Inflammatory macrophage treated with lipopolysaccharide for 1 hour (primary cell): ENCODE results near the gene FA2H.
"Not testable (repeated sequence)": the region's sequence is repeated elsewhere in the genome, so short reads cannot be mapped to it uniquely, and the experiment has no call there.

ENCODE experiments used
- DNase-seq, 2 donors: peaks; one replicate each; pipeline ENCODE4 v3.0.0-alpha.2; 2020 to 2022

The FA2H gene

DNA sequence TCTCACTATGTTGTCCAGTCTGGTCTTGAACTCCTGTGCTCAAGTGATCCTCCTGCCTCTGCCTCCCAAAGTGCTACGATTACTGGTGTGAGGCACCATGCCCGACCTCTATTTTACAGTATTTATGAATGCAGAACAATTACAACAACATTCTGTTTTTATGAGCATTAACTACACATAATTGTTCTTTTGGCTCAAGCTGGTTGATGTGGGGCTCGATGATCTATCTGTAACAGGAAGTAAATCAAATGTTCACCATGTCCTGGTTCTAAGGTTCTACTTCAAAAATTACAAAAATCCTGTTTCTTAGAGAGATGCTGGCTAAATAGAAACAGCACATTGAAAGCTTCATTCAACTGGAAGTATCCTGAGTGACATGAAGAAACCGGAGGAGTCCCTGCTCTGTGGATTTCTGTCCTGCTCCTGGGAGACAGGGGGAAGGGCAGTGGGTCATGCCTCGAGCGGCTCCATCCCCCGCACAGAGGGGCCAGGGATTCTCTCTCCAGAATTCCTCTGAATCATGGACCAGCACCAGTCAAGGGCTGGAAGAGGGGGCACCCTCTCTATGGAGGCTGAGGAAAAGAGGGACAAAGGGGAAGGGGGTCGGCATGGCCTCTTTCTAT is 31.5 kb downstream of the FA2H start:
- no peak for DNase-seq

DNA sequence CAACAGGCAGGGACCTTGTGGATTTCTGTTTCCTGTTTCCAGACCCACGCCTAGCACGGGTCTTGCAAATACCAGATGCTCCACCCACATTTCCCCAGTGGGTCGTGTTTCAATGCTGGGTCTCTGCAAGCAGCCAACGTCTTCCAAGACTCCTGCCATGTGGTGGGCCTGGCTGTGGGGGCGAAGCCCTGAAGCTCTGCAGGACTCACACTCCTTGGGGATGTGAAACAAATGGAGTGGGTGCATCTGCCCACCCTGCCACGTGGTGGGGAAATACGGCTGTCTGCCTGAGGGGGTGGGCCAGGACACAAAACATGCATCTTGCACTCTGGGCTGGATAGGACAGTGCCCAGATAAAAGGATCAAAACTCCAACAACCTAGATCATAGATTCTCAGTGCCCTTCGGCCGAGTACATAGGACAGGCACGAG is 32.6 kb downstream of the FA2H start:
- DNase-seq = peak; percentile 66 to 99

DNA sequence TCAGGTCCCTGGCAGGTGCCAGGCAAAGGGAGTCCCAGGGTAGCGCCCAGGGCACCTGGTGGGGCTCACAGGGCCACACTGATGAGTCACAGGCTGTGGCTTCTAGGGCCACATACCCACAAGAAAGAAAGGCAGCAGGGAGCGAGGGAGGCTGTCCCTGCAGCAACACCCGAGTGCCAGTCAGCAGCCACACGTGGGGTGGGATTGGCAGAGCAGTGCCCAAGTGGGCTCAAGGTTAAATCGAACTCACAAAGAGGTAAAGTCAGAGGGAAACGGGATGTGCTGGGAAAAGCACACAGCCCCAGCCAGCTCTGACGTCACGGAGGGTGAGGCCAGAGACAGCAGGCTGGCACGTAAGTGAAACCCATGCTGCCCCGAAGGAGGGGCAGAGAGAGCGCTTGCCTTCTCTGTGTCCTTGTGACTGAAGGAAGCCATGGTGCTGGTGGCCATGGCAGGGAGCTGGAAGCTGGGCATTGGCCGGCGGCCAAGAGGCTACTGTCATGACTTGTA is 33.8 kb downstream of the FA2H start:
- DNase-seq = peak in 1 of 2 donors; percentile 25

DNA sequence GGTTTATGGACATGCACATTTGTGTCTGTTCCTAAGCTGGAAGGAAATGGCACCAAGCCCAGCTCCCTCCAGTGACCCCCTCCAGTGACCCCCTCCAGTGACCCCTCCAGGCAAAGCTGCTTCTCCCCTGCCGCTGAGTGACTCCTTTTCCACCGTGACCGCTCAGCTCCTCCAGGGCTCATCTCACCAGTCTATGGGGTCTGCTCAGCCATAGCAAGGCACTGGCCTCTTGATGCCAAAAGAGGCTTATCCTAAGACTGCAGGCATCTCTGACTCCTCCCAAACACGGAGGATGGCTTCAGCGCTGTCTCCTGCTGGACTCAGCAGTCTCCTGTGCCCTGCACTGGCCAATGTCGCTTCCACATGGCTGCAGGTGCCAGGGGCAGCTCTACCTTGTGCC is 35.3 kb downstream of the FA2H start:
- no peak for DNase-seq

DNA sequence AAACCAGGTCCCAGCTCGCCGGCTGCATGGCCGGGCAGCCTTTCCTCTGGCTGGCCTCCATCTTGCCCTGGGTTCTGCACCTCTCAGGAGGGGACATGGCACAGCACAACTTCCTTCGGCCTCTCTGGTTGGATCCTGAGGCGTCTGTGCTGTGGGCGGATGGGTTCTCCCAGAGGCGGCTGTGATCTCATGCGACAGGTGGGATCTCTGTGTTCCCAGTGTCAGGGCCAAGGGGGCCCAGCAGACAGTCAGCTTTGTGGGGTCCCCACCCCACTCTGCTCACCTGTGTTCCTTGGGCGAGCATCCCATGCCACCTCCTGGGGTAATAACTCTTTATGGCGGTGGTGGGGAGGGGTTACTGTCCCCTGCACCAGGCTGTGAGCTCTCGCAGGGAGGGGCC is 35.8 kb downstream of the FA2H start:
- no peak for DNase-seq

DNA sequence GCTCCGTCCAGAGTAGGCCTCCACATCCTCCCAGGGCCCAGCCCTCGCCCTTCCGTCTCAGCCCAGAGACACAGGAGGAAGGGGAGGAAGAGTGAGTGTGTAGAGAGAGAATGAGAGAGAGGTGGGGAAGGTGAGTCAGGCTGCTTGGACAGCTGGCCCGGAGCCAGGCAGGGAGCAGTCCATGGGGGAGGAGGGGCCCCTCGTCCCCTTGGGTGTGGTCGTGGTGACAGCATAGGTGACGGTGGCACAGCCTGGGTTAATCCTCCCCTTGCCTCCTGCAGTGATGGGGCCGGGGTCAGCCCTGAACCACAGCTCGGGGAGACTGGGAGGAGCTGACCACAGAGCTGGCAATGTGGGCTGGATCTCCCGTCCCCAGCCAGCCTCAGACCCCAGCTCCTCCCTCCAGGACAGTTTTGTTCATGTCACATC is 36.5 kb downstream of the FA2H start:
- DNase-seq = no peak

DNA sequence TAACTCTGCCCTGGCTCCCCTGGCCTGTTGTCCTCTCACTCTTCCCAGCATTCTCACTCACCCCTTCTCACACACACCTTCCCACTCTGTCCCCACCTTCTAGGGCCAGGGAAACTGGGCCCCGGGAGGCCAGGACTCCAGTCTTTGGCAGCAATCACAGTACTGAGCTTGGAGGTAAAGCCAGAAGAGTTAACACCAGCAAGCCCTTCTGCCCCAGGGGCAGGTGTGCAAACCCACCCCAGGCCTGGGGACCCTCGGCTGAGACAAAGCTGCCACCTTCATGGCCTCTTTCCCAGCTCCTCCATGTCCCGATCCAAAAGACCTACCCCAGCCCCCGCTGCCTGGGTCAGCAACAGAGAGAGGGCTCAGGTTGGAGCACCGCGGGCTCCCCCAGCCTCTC is 37.1 kb downstream of the FA2H start:
- DNase-seq = no peak

DNA sequence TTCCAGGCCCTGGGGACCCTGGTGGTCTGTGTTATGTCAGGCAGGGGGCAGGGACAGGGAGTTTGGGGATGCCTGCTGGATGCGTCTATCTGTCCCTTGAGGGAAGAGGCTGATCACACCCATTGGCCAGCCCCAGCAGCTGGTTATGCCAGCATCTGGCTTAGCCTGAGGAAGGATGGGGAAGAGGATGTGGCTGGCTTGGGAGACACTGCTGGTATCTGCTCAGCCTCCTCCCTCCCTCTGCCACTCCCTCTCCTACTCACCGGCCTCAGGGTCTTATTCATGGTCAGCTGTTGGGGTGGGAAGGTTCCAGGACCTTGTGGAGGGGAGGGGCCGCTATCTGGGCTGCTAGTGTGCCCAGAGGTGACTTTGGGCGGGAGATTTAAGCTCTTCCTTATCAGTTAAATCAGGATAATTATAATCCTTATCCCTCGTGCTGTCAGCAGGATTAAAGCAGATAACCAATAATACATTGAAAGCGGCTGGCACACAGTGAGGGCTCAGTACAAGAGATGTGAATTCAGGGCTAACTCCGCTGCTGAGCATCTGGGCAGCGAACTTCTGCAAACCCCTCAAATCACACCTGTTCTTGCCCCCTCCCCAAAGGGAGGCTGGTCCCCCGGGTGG is 38.0 kb downstream of the FA2H start:
- peak in 1 of 2 donors; percentile 37 for DNase-seq

DNA sequence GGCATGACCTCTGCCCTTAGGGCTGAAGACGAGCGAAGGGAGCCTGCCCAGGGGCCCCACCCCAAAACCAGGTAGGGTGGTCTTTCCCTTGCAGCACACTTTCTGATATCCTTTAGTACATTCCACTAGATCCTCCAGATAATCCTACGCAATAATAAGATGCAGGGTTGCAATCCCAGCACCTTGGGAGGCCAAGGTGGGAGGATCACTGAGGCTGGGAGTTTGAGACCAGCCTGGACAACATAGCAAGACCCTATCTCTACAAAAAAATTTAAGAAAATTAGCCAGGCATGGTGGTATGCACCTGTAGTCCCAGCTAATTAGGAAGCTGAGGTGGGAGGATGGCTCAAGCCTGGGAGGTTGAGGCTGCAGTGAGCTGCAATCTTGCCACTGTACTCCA is 39.1 kb downstream of the FA2H start:
- DNase-seq = no peak

DNA sequence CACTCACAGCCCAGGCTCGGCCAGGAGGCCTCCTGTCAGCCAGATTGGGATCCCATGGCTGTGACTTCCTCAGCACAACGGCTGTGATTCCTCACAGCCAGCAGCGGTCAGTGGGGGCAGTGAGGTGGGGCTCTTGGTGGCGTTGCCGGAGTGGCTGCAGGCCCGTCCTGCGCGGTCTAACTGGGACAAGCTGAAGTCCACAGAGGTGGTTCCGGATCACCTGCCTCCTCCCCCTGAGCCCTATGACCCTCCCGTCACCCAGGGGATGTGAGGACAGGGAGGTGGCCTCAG is 39.5 kb downstream of the FA2H start:
- DNase-seq = no peak

DNA sequence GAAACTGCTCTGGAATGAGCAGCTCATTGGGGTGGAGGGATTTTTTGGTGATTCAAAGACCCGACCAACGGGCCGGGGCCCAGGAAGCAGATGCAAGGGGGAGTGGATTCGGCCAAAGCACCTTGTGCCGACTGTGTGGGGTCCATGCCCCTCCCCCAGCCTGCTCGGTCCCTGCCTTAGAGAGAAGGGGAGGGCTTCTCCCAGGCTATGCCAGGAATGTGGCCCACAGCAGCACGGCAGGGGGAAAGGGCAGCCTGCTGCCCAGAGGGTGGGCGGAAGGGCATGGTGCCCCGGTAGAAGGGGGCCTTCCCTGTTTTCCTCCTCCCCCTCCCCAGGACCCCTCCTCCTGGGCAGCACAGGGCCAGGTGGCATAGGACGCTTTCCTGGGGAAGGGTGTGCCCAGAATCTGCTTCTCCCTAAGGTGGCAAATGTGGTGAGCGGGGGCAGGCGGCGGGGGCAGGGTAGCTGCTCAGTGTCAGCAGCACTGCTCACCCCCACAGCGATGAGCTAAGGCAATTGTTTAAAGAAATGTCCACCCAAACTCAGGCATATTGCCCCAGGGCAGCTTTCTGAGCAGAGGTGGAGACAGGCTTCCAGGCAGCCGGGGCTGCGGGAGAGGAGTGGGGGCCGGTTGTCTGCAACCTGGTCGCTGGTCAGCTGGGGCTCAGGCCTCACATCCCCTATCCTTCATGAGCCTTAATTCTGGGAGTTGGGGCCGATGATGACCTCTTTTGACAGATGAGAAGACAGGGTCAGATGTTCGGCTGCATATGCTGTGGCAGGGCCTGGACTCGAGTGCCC is 40.1 kb downstream of the FA2H start:
- DNase-seq = no peak

DNA sequence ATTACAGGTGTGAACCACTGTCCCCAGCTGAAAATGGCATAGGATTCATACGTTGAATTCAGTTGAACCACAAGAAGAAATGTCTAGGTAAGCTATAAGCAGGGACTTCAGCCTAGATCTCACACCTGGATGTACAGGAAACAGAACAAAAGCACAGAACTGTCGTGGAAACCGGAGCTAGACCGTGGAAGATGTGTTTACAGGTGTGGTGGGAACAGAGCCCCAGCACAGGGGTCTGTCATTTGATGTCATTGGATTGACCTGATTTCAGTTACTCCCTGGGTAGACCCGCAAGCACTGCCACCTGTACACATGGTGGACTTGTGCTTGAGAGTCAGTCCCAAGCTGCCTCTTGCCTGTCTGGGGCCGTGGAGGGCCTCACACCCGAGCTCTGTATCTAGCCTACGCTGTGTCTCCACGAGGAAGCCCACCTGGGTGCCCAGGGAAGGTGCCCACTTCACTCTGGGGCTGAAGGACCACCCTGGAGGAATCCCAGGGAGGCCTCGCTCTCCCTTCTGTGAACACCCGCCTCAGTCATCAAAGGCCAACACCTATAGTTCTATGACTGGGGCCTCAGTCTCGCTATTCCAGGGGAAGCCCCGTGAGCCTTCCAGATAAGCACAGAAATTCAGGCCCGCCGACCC is 41.8 kb downstream of the FA2H start:
- DNase-seq = no peak

DNA sequence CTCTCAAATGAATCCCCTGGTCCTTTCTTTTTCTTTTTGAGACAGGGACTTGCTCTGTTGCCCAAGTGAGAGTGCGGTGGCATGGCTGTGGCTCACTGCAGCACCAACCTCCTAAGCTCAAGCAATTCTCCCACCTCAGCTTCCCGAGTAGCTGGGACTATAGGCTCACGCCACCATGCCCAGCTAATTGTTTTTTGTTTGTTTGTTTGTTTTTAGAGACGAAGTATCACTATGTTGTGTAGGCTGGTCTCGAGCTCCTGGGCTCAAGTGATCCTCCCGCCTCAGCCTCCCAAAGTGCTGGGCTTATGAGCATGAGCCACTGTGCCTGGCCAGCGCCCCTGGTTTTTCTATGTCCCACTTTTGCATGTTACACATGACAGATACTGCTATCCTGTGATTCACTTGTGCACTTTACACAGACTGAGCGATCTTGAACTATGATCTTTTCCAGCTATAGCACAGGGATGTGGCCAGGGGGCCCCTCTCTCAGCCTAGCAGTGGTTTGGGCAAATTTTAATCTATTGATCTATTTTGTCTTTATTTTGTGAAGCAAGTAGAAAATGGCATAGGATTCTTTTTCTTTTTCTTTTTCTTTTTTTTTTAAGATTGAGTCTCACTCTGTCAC is 42.7 kb downstream of the FA2H start:
- no peak for DNase-seq

DNA sequence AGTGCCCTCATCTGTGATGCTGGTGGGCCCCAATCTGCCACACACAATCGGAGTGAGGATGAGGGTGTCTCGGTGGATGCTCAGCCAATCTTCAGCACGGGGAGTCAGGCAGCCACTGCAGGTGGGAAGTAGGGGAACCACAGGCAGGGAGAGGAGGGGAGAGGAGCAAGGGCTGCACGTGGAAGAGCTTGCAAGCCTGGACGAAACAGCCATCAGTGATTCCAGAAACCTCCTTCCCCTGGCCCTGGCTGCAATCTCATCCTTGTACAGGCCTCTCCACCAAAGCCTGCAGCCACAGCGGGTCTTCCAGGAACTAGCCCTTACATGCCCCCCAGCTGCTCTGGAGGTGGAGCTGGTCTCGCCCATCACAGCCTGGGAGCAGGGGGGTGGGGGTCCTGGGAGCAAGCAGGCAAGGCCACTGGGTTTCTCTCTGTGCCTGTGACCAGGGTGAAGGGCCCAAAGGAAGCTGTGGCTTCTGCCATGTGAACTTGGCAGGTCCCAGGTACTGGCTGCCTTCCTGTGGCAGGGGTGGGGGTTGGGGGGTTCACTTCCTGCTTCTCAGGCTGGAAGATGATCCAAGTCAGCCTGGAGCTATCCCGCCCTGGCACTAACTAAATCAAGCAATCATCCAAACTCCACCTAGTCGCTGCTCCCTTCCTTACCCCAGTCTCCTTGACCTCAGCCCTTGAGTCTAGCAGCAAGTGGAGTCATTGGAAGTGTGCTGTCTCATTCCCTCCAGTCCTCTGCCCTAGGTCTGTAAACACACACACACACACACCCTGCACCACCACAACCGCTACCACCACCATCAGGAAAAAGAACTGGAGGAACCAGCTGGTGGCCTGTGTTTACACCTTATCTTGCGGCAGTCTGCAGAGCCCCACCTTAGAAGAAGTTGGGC is 44.6 kb downstream of the FA2H start:
- no peak for DNase-seq

DNA sequence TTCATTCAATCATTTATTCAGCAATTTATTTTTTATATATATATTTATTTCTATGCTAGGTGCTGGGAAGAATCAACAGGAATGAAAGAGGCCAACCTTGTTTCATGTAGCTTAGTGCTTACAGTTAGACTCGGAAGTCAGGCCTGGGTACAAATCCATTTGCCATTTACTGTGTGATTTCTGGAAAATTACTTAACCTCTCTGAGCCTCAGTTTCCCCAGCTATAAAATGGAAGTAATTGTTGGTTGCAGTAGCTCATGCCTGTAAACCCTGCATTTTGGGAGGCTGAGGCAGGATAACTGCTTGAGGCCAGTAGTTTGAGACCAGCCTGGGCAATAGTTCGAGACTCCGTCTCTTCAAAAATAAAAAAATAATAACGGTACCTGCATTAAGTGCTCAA is 46.7 kb downstream of the FA2H start:
- no peak for DNase-seq

DNA sequence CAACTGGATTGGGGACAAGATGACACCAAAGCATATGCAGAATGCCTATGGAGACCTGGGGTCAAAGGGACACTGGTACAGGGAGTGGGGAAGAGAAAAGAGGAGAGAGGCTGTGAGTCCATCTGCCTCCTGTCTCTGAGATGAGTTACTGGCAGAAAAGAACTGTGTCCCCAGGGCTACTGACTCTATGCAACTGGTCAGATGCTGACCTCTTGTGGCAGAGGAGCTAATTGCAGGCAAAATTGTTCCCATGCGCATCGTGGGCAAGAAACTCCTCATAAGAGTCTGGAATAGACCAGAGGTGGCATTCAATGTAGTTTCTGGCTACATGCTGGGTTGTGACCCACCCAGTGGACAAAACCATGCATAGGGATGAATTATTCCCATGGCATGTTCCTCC is 47.9 kb downstream of the FA2H start:
- peak; percentile 54 to 96 for DNase-seq

DNA sequence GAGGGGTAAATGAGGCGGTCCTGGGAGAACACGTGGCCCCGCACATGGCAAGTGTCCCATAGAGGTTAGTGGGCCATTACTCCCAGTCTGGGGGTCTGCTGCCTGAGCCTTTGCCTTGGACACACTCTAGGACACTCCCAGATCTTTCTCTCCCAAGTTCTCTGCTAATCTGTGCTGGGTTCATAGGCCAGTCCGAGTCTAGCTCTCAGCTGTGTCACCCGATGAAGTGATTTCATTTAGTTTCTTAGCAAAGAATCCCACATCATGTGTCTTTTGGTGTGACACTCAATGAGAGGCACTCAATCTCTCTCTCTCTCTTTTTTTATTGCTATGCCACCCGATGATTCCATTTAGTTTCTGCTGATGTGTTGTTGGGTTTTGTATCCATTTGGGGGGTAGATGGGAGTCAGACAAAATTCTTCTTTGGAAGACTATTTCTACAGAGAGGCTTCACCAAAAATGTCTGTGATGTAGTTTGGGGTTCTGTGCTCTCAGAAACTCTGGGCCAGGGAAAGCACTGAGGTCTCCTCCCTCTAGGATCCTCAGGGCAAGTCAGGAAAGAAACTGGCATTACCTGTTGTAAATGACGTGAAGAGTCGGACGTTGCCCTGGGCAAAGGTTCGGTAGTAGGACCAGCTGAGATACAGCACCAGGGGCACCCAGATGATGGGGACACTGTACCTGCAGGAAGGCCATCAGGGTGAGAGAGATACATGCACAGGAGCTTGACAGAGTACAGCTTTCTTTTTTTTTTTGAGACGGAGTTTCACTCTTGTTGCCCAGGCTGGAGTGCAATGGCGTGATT is 48.8 kb downstream of the FA2H start:
- no peak for DNase-seq

DNA sequence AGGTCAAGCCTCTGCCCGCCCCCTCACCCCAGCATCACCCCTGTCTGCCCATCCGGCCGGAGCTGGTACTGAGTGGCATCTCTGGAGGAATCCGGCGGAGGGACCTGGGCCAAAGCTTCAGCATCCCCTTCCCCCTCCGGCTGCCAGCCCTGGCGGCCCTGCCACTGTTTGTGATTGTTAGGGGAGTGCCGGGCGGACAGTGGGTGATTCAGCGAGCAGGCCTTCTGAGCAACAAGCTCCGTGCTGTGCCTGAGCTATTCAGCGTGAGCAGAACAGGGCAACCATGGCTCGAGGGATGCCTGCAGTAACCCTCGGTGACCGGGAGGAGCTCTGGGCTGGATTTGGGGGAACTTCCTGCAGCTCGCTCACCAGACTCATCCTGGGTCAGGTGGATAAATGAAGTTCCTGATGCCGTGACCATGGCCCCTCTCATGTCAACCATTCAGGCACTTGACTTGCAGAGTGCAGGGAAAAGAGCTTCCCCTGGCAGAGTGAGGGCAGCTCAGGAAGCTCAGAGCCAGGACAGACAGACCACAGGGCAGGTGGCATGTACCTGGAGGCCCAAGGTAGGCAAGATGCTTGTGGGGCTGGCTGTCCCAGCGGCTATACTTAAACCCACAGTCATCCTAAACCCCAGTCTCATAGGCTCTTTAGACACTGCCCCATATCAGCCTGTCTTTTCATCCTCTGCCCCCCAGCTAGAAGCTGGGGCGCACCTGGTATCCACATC is 49.6 kb downstream of the FA2H start:
- DNase-seq = no peak

DNA sequence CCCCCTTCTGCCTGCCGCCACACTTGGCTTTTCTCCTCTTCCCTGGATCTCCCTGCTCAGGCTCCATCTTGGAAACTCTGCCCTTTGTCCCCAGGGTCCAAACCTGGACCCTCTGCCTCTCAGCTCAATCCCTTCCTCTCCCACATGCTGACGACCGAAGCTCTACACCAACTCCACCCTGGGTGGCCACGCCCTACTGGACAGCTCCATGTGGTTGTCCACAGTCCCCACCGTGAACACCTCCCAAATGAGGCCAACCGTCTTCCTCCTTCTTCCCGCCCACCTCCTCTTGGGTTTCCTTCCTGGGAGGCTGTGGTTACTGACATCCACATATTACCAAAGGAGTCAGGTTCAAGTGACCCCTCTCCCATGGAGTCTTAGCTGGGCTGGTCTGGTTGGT is 51.4 kb downstream of the FA2H start:
- DNase-seq = peak; percentile 28 to 39

DNA sequence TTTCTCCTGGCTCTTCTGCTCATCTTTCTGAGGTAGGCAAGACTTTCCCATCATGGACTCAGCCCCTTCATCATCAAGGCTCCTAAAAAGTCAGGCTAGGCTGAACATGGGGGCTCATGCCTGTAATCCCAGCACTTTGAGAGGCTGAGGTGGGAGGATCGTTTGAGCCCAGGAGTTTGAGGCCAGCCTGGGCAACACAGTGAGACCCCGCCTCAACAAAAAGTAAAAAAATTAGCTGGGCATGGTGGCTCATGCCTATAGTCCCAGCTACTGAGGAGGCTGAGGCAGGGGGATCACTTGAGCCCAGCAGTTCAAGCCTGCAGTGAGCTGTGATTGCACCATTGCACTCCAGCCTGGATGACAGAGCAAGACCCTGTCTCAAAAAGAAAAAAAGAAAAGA is 52.5 kb downstream of the FA2H start:
- not testable (repeated sequence) for DNase-seq

DNA sequence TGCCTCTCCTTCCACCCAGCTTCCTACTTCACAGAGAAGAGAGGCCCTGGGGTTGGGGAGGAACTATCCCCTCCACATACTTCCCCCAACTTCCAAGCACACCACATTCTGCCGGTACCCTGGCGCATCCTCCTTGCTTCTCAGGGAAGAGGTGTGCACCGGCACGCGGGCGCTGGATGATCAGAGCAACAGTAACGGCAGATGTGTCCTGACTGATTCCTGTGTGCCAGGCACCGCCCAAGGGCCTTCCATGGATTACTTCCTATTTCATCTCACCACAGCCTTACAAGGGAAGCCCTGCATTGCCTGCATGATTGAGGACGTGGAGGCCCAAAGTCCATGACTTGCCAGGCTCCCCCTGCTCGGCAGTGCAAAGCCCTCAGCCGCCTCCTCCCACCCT is 52.9 kb downstream of the FA2H start:
- no peak for DNase-seq
